GM12872 (cell line): Measurements from ENCODE around the gene GABARAPL2.

Experiments
- CTCF ChIP-seq: IDR thresholded peaks from 3 replicates; pipeline ENCODE4 v1.5.1; 2011; ENCODE audit warnings: low read depth, mild to moderate bottlenecking, low read length, moderate library complexity; ENCODE audit not compliant: insufficient read depth

Gene GABARAPL2

GRCh38 chr16:75622761-75623605 lies 56.8 kb downstream of the GABARAPL2 start, which contains the start of gene ADAT1:
ADAT1 (minus strand) TSS chr16:75623281; CDS start chr16:75620799, 2,482 bp downstream.
- TF ChIP-seq CTCF = no peak

DNA sequence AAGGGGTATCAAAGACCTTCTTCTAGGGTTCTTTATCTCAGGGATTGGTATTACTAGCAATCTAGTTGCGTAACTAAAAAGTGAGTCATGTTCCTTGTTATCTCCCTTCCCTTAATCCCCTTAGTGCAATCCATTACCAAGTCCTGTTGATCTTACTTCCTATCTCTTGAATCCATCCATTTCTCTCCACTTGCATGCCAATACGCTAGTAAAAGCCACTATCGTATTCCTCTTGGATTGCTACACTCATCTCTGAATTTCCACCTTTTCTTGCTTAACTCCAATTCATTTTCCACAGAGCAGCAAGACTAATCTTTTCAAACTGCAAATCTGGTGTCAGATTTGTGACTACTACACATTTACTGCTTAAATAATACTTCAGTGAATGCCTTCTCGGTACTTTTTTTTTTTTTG lies 58.7 kb downstream of the GABARAPL2 start:
- no peak for TF ChIP-seq CTCF

DNA sequence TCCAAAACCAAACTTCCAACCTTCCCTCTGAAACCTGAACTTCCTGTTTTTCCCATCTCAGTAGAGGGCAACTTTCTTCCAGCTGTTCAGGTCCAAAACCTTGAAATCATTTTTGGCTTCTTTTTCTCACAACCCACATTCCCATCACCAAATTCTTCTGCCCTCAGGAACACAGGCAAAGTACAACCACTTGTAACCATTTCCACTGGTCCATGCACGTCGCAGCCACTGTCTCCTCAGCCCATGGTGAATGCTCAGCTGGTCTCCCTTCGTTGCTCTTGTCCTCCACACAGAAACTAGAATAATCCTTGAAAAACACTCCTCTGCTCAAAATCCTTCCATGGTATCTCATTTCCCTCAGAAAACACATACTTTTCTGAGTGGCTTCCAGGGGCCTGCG lies 60.6 kb downstream of the GABARAPL2 start:
- no peak for TF ChIP-seq CTCF
